C4-2B (cell line): ENCODE results near the gene OPN1SW.

ENCODE experiments used
- CTCF ChIP-seq: fragments of 450-650 bp; conservative IDR thresholded peaks from 2 replicates; pipeline ENCODE4 v1.5.1; 2017; ENCODE audit warnings: mild to moderate bottlenecking
- ZFX ChIP-seq: fragments of 450-650 bp; IDR thresholded peaks from 2 replicates; pipeline ENCODE4 v1.6.1; 2017

- TF ChIP-seq CTCF, result no peak
- TF ChIP-seq ZFX, result no peak
Measured at GRCh38 chr7:128807191-128807590, 31.6 kb upstream of the OPN1SW start.
